ENCODE measurements around the gene PDE3B.
"Not testable (repeated sequence)": the region's sequence is repeated elsewhere in the genome, so short reads cannot be mapped to it uniquely, and the experiment has no call there.

The PDE3B gene

DNA sequence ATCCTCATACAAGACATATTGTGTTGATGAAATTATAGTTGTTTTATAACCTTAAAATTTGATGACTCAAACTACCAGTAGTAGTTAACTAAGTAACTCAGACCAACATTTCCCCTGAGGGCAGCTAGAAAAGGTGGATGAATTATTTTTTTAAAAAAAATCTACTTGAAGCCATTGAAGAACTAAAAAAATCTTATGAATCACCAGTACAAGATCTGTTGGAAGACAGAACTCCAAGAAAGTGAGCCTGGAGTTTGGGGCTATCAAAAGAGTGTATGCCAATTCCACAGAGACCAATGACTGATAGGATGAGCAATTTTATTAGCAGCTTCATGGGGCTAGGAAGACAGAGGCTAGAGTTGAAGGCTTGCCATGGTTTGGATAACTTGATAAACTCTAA, 176.0 kb downstream of the PDE3B start:
- no peak for DNase-seq

DNA sequence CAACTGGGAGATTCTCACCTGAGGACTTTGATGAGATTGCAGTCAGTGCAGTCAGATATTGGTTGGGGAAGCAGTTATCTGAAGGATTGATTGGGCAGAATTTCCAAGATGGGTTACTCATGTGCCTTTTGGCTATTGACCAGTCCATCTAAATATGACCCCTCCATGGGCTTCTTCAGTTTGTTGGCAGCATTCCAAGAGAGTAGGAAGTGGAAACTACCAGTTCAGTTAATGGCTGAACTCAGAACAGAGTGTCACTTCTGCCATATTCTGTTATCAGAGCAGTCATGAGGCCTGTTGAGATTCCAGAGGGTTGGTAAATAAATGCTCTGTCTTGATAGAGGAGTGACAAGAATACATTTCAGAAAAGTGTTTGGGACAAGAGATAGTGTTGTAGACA, 177.4 kb downstream of the PDE3B start:
- no peak for DNase-seq

DNA sequence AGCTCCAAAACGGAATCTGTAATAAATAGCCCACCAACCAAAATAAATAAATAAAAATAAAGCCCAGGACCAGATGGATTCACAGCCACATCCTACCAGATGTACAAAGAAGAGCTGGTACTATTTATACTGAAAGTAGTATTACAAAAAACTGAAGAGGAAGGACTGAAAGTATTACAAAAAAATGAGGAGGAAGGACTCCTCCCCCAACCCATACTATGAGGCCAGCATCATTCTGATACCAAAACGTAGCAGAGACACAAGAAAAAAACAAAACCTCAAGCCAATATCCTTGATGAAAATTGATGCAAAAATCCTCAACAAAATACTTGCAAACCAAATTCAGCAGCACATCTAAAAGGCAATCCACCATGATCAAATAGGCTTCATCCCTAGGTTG, 183.0 kb downstream of the PDE3B start:
- DNase-seq: no peak

DNA sequence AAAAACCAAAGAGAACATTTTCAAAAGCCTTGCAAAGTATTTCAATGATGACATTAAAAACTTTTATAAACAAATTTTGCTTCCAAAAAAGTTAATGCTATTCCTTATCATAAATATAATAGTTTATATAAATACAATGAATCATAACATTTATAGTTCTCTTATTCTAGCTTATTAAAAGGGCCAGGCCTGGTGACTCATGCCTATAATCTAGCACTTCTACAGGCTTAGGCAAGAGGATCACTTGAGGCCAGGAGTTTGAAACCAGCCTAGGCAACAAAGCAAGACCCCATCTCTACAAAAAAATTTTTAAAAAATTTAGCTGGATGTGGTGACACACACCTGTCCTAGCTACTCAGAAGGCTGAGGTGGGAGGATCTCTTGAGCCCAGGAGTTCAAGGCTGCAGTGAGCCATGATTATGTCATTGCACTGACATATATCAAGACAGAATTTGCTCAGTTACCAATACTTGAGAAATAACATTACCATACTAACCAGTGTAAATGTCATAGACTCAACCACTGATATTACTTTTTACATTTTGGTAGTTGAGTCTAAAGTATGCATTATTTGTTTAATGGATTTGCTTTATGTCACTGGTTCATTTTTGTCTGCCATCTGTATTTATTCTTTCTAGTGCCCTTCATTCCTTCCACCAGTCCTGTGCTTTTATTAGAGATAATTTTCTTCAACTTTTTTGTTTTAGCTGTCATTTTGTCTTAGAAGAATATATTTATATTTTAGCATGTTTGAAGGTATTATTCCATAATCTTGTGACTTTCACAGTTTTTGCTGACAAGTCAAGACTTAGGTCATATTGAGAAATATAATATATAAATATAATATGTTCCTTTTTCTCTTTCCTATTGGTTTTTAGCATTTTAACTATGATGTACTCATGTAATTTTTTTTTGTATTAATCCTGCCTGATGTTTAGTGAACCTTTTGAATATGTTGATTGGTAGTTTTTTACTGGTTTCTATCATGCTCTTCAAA, 192.2 kb downstream of the PDE3B start:
- no peak for DNase-seq

DNA sequence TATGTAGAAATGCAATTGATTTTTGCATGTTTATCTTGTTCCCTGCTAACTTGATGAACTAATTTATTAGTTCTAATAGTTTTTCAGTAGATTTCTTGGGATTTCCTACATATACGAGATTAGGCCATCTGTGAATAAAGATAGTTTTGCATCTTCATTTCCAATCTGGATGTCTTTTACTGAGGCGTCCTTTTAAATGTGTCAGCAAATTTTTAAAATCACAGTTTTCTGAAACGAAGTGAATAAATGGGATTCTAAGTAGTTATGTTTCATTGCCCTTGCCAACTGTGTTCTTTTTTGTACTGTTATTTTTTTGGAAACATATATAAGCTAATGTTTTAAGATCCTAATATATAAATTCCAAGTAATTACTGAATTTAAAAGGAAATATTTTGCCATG, 198.4 kb downstream of the PDE3B start:
- DNase-seq: no peak

DNA sequence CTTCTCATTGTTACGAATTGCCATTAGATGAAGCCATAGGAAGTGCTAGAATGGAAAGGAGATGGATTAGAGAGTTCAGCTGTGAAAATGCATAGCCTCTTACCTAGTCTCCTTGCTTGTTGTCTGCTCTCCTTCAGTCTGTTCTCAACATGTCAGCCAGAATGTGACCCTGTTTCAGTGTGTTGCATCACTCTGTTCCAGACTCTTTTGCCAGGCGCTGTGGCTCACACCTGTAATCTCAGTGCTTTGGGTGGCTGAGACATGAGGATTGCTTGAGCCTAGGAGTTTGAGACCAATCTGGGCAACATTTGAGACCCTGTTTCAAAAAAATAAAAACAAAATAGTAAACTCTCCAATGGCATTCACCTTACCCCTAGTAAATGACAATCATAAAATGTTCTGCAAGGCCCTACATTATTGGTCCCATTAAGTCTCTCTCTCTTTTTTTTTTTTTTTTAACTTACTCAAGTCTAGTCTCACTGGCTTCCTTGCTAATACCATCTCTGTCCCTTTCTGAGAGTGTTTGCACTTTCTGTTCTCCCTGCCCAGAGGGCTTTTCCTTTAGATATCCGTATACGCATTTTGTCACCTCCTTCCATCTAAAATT, 209.1 kb downstream of the PDE3B start:
- DNase-seq: no peak

DNA sequence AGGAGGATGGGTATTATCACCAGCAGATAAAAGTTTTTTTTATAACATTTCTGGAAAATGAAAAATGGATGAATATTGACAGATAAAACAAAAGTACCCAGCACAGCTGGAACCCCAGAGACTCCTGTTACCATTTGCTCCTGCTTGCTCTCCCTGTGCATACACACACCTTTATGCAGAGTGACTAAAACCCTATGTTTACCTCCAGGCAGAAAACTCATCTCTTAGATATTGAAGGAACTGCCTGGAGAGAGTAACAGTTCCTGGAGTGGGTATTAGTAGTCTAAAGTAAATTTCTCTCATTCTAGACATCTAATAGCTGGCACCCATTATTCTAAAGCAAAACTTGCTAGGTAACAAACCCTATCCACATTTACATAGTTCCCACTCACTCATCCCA, 210.5 kb downstream of the PDE3B start:
- no peak for DNase-seq

DNA sequence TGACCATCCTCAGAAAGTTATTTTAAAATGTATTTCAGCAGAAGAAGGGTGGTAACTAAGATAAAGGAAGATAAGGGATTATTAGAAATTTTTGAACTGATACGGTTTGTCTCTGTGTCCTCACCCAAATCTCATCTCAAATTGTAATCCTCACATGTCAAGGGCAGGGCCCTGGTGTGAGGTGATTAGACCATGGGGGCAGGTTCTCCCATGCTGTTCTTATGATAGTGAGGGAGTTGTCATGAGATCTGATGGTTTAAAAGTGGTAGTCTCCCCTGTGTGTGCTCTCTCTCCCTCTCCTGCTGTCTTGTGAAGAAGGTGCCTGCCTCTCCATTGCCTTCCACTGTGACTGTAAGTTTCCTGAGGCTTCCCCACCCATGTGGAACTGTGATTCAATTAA, 212.3 kb downstream of the PDE3B start:
- no peak for DNase-seq

DNA sequence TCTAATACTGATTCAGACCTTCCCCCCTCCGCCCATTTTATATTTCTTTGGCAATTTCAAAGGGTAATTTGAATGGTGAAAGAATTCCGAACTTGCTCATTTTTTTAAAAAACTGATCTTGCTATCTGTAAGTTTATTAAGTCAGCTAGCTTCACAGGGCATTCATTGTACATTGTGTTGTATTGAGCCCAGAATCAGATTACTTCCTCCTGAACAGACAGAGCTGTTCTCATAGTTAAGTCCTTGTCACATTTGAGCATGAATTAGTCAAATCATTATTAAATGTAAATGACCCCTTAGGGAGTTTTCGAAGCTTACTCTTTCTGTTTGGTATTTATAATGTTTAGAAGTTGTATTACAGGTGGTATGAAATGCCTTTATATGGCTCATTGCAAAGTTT, 214.0 kb downstream of the PDE3B start:
- no peak for DNase-seq

DNA sequence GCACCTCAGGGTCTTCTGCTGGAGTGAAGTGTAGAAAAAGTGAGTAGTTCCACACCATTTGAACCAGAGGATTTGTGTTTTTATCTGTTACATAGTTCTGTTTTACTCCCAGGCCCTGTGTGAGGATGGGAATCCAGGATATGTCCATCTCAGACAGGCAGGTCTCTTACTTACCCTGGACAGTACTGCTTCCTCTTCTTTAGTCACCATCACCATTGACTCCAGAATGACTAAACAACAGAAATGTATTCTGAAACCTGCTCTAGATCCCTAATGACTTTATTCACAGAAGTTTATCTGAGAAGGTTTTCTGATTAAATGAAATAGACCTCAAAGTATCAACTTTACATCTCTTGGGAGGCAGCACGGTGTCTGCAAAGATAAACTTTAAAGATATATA, 214.8 kb downstream of the PDE3B start:
- DNase-seq: no peak

DNA sequence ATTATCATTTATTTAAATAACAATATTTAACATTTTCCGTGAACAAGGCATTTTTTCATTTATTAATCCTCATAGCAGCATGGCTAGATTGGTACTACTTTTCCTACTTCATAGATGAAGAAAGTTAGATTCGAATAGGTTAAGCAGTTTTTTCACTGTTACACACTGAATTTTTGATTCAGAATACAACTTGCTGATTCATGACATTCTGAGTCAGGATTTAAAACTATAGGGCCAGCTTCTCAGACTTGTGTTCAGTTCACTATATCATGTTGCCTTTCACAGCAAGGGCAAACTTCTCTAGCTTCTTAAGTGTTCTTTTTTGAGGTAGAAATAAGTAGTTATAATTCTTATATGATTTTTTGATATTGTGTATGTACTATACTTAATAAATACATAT, 216.9 kb downstream of the PDE3B start:
- no peak for DNase-seq

DNA sequence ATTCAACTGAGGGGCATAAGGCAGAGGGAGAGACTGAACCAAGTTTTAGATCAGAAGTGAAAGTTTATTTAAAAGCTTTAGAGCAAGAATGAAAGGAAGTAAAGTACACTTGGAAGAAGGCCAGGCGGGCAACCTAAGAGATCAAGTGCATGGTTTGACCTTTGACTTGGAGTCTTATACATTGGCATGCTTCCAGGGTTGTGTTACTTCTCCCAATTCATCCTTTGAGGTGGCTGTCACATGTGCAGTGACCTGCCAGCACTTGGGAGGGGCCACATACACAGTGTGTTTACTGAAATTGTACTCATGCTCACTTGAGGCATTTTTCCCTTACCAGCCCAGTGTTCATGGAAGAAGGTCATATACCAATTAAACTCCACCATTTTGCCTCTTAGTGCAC, 218.1 kb downstream of the PDE3B start:
- DNase-seq: no peak

DNA sequence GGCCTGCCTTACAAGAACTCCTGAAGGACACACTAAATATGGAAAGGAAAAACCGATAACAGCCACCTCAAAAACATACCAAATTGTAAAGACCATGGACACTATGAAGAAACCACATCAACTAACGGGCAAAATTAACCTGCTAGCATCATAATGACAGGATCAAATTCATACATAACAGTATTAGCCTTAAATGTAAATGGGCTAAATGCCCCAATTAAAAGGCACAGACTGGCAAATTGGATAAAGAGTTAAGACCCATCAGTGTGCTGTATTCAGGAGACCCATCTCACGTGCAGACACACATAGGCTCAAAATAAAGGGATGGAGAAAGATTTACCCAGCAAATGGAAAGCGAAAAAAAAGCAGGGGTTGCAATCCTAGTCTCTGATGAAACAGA, 220.2 kb downstream of the PDE3B start:
- not testable (repeated sequence) for DNase-seq

DNA sequence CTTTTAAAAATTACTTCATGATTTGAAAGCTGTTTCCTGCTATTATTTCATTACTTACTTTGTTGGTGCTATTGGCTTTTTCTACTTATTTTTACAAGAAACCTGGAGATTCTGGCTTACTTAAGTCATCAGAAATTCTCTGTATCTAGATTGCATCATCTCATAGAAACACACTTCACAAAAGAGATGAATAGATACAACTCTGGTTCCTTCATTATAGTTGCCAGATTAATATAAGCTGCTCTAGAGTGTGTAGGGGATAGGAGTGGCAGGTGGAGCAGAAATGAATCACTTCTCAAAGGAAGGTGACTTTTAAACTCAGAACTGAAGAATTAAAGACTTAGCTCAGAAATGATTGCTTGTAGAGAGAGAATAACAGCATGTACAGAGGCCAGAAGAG, 228.4 kb downstream of the PDE3B start:
- DNase-seq: no peak

DNA sequence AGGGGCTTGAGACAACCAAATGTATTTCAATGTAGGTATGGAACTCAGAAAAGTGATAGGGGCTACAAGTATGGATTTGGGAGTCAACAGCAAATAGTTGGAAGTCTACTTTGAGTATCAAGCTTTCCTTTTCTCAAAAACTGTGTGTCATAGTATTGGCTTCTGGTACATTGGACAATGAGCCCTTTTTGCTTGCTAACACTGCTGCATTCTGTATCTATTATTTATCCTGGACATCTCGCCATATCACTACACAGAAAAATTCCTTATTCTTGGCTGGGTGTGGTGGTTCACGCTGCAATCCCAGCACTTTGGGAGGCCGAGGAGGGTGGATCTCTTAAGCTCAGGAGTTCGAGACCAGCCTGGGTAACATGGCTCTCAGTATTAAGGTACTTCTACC, 230.0 kb downstream of the PDE3B start:
- DNase-seq: no peak

DNA sequence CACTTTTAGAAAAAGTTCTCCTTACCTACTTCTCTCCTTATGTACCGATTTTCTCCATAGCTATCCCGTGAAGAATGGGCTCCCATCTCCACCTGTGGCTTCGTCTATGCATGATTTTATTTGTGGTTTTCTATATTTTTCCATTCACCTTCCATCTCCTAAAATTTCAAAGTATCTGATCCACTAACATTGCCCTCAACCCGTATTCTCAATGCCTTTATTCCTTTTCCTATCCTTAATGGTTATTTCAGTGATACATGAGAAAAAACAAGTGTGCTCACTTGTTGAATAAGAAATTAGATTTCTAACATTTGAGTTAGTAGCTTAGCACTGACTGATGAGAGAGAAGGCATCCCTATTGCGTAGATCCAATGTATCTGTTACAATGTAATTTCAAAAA, 231.6 kb downstream of the PDE3B start:
- no peak for DNase-seq

DNA sequence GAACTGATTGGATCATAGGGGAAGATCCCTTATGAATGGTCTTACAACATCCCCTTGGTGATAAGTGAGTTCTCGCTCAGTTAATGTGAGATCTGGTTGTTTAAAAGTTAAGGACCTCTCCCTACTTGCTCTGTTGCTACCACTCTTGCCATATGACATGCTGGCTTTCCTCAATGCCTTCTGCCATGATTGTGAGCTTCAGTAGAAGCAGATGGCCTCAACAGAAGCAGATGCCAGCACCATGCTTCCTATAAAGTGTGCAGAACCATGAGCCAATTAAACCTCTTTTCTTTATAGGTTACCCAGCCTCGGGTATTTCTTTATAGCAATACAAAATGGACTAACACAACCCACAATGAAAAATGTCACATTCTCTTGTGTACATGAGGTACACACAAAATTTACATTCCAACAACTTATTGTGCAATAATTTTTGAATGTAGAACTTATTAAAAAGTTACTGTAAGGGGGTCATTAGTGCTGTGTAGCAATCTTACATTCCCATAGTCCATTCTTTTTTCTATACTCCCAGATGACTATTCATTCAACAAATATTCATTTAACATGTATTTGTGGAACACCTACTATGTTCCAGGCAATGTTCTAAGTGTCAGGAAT, 238.1 kb downstream of the PDE3B start:
- no peak for DNase-seq

DNA sequence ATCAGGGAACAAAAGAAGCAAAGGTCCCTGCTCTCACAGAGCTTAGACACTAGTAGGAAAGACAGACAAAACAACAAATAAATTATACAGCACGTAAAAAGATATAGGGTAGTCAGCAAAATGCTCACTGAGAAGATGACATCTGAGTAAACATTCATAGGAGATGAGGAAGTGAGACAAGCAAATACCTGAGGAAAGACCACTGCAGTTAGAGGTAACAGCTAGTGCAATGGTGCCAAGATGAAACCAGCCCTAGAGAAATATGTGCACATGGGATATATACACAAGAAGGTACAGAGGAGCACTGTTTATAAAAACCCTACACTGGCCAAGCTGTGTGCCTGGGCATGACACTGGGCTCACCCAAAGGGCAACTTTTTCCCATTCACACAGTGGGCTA, 238.6 kb downstream of the PDE3B start:
- DNase-seq: no peak

DNA sequence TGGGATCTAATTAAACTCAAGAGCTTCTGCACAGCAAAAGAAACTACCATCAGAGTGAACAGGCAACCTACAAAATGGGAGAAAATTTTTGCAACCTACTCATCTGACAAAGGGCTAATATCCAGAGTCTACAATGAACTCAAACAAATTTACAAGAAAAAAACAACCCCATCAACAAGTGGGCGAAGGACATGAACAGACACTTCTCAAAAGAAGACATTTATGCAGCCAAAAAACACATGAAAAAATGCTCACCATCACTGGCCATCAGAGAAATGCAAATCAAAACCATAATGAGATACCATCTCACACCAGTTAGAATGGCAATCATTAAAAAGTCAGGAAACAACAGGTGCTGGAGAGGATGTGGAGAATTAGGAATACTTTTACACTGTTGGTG, 240.1 kb downstream of the PDE3B start:
- not testable (repeated sequence) for DNase-seq

DNA sequence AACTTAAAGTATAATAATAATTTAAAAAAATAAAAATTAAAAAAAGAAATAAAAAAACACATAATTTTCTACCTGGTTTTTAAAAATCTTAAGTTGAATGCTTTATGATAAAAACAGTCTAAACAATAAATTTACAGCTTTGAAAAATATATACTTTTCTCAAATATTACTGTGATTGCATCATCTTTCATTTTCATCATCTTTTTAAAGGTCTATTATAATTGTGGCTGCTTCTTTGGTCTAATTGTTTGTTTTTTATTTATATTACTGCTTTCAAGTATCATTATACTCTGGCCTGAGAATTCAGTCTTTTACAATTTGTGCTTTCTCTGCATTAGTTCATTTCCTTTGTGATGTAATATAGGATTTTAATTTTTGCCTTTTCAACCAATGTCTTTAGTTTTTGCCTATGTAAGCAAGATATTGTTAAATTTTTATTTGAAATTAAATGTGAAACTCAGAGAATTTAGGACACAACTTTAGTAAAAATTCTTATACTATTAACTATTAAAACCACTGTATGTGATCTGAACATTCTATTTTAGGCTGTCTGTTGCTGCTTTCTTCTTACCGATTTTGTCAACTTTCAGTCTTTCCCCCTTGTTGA, 241.2 kb downstream of the PDE3B start:
- DNase-seq: no peak

DNA sequence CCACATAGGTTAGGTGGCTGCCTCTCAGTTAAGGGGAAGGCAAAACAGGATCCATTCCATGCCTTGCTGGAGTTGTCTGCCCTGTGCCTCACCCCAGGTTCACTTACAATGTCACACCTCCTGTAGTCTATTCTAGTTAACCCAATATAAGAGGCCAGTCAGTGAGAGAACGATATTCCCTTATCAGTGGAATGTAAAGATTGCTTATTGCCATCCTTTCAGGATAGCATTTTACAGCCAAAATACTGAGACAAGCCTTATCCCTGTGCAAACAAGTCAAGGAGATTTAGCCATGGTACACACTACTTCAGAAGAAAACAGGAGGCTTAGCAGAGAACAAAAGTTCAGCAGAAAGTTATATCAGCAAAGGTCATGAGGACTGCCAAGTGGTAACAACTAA, 242.9 kb downstream of the PDE3B start:
- DNase-seq: no peak

DNA sequence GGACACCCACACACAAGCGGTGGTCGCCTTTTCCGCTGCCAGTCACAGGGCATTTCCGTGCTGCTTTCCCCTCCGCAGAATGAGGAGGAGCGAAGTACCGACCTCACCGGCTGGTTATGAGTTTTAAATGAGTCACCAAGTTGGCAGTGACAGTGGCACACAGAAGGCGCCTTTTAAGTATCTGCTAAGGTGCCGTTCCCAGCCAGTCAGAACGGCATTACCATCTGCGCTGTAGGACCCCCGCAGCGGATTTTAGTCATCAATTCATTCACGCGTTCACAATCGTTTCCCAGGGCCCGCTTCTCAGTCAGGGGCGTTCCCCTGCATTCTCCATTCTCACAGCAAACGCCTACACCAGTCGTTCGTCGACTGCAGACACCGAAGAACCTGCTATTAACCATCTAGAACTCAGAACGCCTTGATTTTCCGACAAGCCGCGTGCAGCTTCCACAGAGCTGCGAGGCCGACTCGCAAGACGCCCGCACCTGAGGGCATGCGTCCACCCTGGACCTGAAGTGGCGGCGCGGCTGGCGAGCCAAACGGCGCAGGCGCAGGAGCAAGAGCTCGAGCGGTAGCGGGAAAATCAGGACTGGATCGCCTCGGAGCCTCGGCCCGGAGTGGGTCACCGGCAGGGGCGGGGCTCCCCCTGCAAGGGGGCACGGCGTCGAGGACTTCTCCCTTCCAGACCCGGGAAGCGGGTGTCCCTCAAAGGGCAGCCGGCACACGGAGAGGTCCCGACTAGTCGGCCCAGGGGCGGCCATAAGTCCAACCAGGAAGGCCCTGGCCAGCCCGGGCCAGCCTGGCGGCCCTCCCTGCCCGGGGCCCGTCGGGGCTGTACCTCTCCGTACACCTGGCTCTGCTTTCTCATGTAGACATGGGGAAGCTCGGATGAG, 247.8 kb downstream of the PDE3B start:
- DNase-seq: peak; percentile 93

All from suppressor macrophage treated with lipopolysaccharide for 4 hours (primary cell).